ENCODE data around the gene CUEDC2.
A peak's percentile ranks its signal among the peaks of the same experiment; 100 is the strongest.

Gene CUEDC2

GRCh38 chr10:102424916-102425315 lies 7.5 kb downstream of the CUEDC2 start:
- TF ChIP-seq, protein P1, sequence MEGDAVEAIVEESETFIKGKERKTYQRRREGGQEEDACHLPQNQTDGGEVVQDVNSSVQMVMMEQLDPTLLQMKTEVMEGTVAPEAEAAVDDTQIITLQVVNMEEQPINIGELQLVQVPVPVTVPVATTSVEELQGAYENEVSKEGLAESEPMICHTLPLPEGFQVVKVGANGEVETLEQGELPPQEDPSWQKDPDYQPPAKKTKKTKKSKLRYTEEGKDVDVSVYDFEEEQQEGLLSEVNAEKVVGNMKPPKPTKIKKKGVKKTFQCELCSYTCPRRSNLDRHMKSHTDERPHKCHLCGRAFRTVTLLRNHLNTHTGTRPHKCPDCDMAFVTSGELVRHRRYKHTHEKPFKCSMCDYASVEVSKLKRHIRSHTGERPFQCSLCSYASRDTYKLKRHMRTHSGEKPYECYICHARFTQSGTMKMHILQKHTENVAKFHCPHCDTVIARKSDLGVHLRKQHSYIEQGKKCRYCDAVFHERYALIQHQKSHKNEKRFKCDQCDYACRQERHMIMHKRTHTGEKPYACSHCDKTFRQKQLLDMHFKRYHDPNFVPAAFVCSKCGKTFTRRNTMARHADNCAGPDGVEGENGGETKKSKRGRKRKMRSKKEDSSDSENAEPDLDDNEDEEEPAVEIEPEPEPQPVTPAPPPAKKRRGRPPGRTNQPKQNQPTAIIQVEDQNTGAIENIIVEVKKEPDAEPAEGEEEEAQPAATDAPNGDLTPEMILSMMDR (IDR thresholded peaks at IDR 0.05; ENCODE audit: low read length, missing control alignments) = no peak
- no peak for DNase-seq (ENCODE audit: low read depth)
- no peak overlapping the region for H3K4me3 ChIP-seq (replicated peaks; ENCODE audit: low read depth, low read length)

DNA sequence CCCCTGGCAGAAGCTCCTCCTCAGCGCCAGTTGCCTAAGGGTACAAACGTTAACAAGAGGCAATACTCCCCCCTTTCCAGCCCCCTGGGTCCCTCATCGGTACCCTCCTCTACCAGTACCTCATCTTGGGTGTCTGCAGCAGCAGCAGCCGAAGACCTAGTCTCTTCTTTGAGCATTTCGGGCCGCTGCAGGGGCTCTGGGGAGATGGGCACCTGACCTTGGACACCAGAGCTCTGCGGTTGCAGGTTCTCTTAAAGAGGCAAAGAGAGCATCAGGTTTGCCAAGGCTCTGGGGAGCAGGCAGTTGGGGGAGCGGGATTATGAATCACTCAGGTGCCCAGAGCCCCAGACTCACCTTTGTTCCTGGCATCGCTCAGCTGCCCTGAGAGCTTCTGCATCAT lies 8.2 kb downstream of the CUEDC2 start:
- DNase-seq (ENCODE audit: low read depth) = no peak
- H3K4me3 ChIP-seq (replicated peaks; ENCODE audit: low read depth, low read length) = no peak overlapping the region
- TF ChIP-seq, protein P1 (IDR thresholded peaks at IDR 0.05; ENCODE audit: low read length, missing control alignments) = no peak

GRCh38 chr10:102423372-102423968 lies 8.9 kb downstream of the CUEDC2 start:
- DNase-seq (ENCODE audit: low read depth) = no peak
- TF ChIP-seq, protein P1 (IDR thresholded peaks at IDR 0.05; ENCODE audit: low read length, missing control alignments) = no peak
- H3K4me3 ChIP-seq (replicated peaks; ENCODE audit: low read depth, low read length) = no peak overlapping the region

DNA sequence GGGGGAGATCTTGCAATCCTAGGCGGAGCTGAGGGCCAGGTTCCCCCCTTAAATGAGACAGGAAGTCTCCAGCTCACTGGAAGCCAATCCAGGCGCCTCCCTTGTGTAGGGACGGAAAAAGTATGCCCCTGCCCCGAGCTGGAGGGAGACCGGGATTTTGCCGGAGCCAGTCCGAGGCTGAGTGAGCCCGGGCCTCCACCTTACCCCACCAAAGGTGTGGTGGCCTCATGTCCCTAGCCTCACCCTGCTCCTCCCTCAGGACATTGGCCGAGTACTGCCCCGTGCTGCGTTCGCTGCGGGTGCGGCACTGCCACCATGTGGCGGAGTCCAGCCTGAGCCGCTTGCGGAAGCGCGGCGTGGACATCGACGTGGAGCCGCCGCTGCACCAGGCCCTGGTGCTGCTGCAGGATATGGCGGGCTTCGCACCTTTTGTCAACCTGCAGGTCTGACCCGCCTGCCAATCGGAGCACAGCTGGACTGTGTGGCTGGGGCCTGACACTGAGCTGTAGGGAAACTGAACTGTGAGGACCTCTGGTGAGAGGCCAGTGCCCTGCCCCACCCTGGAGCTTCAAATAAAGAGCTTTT lies 9.7 kb downstream of the CUEDC2 start:
- DNase-seq (ENCODE audit: low read depth) = peak; percentile 76
- TF ChIP-seq, protein P1 (IDR thresholded peaks at IDR 0.05; ENCODE audit: low read length, missing control alignments) = peak; percentile 76
- H3K4me3 ChIP-seq (replicated peaks; ENCODE audit: low read depth, low read length) = peak overlapping the region; percentile 86

GRCh38 chr10:102421757-102422512 lies 10.4 kb downstream of the CUEDC2 start:
- TF ChIP-seq, protein P1 (IDR thresholded peaks at IDR 0.05; ENCODE audit: low read length, missing control alignments) = no peak
- no peak for DNase-seq (ENCODE audit: low read depth)
- peak overlapping the region; percentile 86 for H3K4me3 ChIP-seq (replicated peaks; ENCODE audit: low read depth, low read length)

GRCh38 chr10:102421507-102421756 lies 10.9 kb downstream of the CUEDC2 start:
- H3K4me3 ChIP-seq (replicated peaks; ENCODE audit: low read depth, low read length) = peak overlapping the region; percentile 86
- TF ChIP-seq, protein P1 (IDR thresholded peaks at IDR 0.05; ENCODE audit: low read length, missing control alignments) = no peak
- no peak for DNase-seq (ENCODE audit: low read depth)

Data from fibroblast of pulmonary artery (primary cell).